GM12878 (cell line): ENCODE measurements around the gene FMR1. TPM values are rescaled to one million over a fixed set of nuclear protein-coding genes. Genes with fewer than 3 reads are reported as not detected.

Source experiments
- ATAC-seq: fragments of 200-7000 bp; cut with Tn5 transposase; 3 replicates; pipeline ENCODE4 v1.9.1; 2020; ENCODE audit warnings: mild to moderate bottlenecking, moderate library complexity
- BruUV-seq: library from RNA; stranded (reverse); fragments of 400-500 nt; replicated peaks from 2 replicates; lab custom pipeline; 2021; lab: Mats Ljungman, UMichigan
- CTCF ChIA-PET: fragments of 300-600 bp; sonication (Branson Sonifier 250); formaldehyde crosslinking; extraction: SDS; loops from one replicate; lab custom pipeline; 2021; ENCODE audit warnings: inconsistent platforms; lab: Yijun Ruan, JAX
- POLR2A ChIA-PET: fragments of 350-600 bp; formaldehyde crosslinking; extraction: SDS; loops from one replicate; lab custom pipeline; 2021; ENCODE audit warnings: inconsistent platforms; lab: Charles Lee
- RAD21 ChIA-PET: fragments of 300-600 bp; sonication (Branson Sonifier 250); formaldehyde crosslinking; loops from one replicate; lab custom pipeline; 2023; ENCODE audit warnings: antibody characterized with exemption; ENCODE audit not compliant: unreplicated experiment; lab: Charles Lee
- SMC1A ChIA-PET: fragments of 300-600 bp; sonication (Branson Sonifier 250); formaldehyde crosslinking; loops from one replicate; lab custom pipeline; 2023; ENCODE audit not compliant: unreplicated experiment, uncharacterized antibody; lab: Charles Lee
- DNase-seq: peaks from one replicate; pipeline ENCODE4 v3.0.0-alpha.2; 2011; ENCODE audit warnings: low read depth, low spot score
- FAIRE-seq: peaks from 3 replicates; lab custom pipeline; 2011; peaks lifted over from hg19 to GRCh38; lab: Jason Lieb, UNC
- H2AFZ ChIP-seq: 2 replicates; pipeline ENCODE4 v1.6.0; 2011; ENCODE audit warnings: low read depth, low read length, control low read depth; ENCODE audit not compliant: control insufficient read depth
- H3K27ac ChIP-seq: 2 replicates; pipeline ENCODE4 v1.5.1; 2011; ENCODE audit warnings: control low read depth; ENCODE audit not compliant: control insufficient read depth, insufficient read depth
- H3K27me3 ChIP-seq, 2 experiments: replicated peaks in 1 of 2; 2 replicates each; pipeline versions ENCODE4 v1.6.0 to v1.6.1; 2011; ENCODE audit warnings: low read length in 1 of 2; ENCODE audit not compliant: control insufficient read depth in 2 of 2, insufficient read depth in 2 of 2
- H3K36me3 ChIP-seq, 2 experiments: 2 replicates each; pipeline ENCODE4 v1.5.1; 2011; ENCODE audit warnings: low read length in 1 of 2; ENCODE audit not compliant: control insufficient read depth in 2 of 2, insufficient read depth in 2 of 2
- H3K4me1 ChIP-seq: 2 replicates; pipeline ENCODE4 v1.6.1; 2011; ENCODE audit warnings: mild to moderate bottlenecking, low read length, moderate library complexity, mixed read lengths; ENCODE audit not compliant: control insufficient read depth, insufficient read depth
- H3K4me2 ChIP-seq: 2 replicates; pipeline ENCODE4 v1.6.0; 2011; ENCODE audit warnings: control low read depth; ENCODE audit not compliant: control insufficient read depth, insufficient read depth
- H3K4me3 ChIP-seq: fragments of 200-600 bp; sonication (generic); 2 replicates; pipeline ENCODE4 v1.5.1; 2016
- H3K79me2 ChIP-seq: 2 replicates; pipeline ENCODE4 v1.6.0; 2011; ENCODE audit warnings: low read length; ENCODE audit not compliant: control insufficient read depth, insufficient read depth
- H3K9ac ChIP-seq: 2 replicates; pipeline ENCODE4 v1.8.0; 2011; ENCODE audit warnings: low read length, control low read depth, mixed read lengths; ENCODE audit not compliant: control insufficient read depth, insufficient read depth
- H3K9me3 ChIP-seq: replicated peaks from 3 replicates; pipeline ENCODE4 v1.5.1; 2011; ENCODE audit warnings: mild to moderate bottlenecking, low read length; ENCODE audit not compliant: control insufficient read depth, insufficient read depth
- H4K20me1 ChIP-seq: 2 replicates; pipeline ENCODE4 v1.6.0; 2011; ENCODE audit not compliant: control insufficient read depth, insufficient read depth
- CTCF ChIP-seq, 3 experiments: IDR thresholded peaks in 2 of 3; conservative IDR thresholded peaks in 1 of 3; 2 replicates each; pipeline ENCODE4 v1.5.1; 2011; ENCODE audit warnings: low read depth in 3 of 3, low read length in 3 of 3, mild to moderate bottlenecking in 3 of 3, control low read depth in 2 of 3, moderate library complexity in 2 of 3, inconsistent platforms in 1 of 3, mixed read lengths in 1 of 3; ENCODE audit not compliant: control insufficient read depth in 2 of 3, insufficient read depth in 1 of 3; ENCODE audit errors: extremely low read depth in 1 of 3
- CUX1 ChIP-seq: IDR thresholded peaks from 2 replicates; pipeline ENCODE4 v1.6.1; 2012; ENCODE audit warnings: improper control_type of control experiment, low read depth, low read length; ENCODE audit not compliant: insufficient replicate concordance
- E2F8 ChIP-seq: fragments of 450-650 bp; IDR thresholded peaks from 2 replicates; pipeline ENCODE4 v1.6.1; 2018; ENCODE audit warnings: mild to moderate bottlenecking, low read depth, moderate library complexity; ENCODE audit not compliant: partially characterized antibody
- NFIC ChIP-seq: IDR thresholded peaks from 2 replicates; pipeline ENCODE4 v1.6.1; 2012; ENCODE audit warnings: low read depth, mild to moderate bottlenecking, inconsistent platforms, low read length, moderate library complexity
- RAD51 ChIP-seq: fragments of 450-650 bp; IDR thresholded peaks from 2 replicates; pipeline ENCODE4 v1.6.1; 2016; ENCODE audit warnings: moderate library complexity, mild to moderate bottlenecking, inconsistent platforms
- RELA ChIP-seq: fragments of 450-650 bp; IDR thresholded peaks from 2 replicates; pipeline ENCODE4 v1.8.0; 2014; ENCODE audit warnings: borderline replicate concordance; ENCODE audit not compliant: partially characterized antibody
- TAF1 ChIP-seq: IDR thresholded peaks from 2 replicates; pipeline ENCODE4 v1.6.1; 2011; ENCODE audit warnings: mild to moderate bottlenecking, low read depth, low read length, borderline replicate concordance
- TBL1XR1 ChIP-seq: IDR thresholded peaks from 2 replicates; pipeline ENCODE4 v1.6.1; 2012; ENCODE audit warnings: low read depth, low read length, improper control_type of control experiment
- ZBTB11 ChIP-seq: fragments of 450-650 bp; formaldehyde crosslinking; IDR thresholded peaks from 2 replicates; pipeline ENCODE4 v1.5.0; 2022; ENCODE audit warnings: mild to moderate bottlenecking, missing genetic modification characterization
- ZNF24 ChIP-seq: fragments of 450-650 bp; IDR thresholded peaks from 2 replicates; pipeline ENCODE4 v1.6.1; 2017; ENCODE audit warnings: antibody characterized with exemption, mild to moderate bottlenecking
- ZSCAN29 ChIP-seq: fragments of 450-650 bp; IDR thresholded peaks from 2 replicates; pipeline ENCODE4 v1.6.1; 2017; ENCODE audit warnings: mild to moderate bottlenecking, moderate library complexity
- WGBS: methylation state at CpG from one replicate; pipeline ENCODE4 v1.1.6; 2016; ENCODE audit warnings: low lambda C conversion rate; ENCODE audit not compliant: insufficient replicate concordance, insufficient coverage; ENCODE audit errors: missing lambda C conversion rate; 5-methylcytosine and 5-hydroxymethylcytosine counted together
- in situ Hi-C: fragments of 300-500 bp; cut with MboI; formaldehyde crosslinking; loops from 9 replicates; pipeline ENCODE4 v1.14.3; 2018; ENCODE audit warnings: mixed read lengths
- intact Hi-C: fragments of 100-400 bp; cut with micrococcal nuclease; formaldehyde crosslinking; loops from one replicate; pipeline ENCODE4 v1.14.2; 2022; ENCODE audit not compliant: unreplicated experiment
- polyA plus RNA-seq, 11 experiments: library from polyadenylated mRNA; depleted of rRNA in 4 of 11; unstranded in 6 of 11; stranded (reverse) in 5 of 11; fragments of >200 nt; fragmentation: Nextera tagmentation in 4 of 11; fragmentation: Illumina TruSeq in 1 of 11; extraction: Ambion mirVana in 4 of 11; extraction: Trizol in 1 of 11; gene quantifications; 1 replicate in 1 of 11; 2 replicates in 10 of 11; pipeline versions ENCODE4 v1.2.1 to v1.2.3, GENCODE V29; 2011 to 2016; ENCODE audit warnings: inconsistent platforms in 2 of 11, missing spikeins in 2 of 11, low read depth in 1 of 11
- total RNA-seq, 4 experiments: library from RNA; depleted of rRNA in 3 of 4; stranded (reverse); fragments of >200 nt in 3 of 4; fragmentation: Illumina TruSeq in 1 of 4; extraction: Trizol in 1 of 4; gene quantifications; 2 replicates each; pipeline versions ENCODE4 v1.2.1 to v1.2.3, GENCODE V29; 2013 to 2021

The FMR1 gene
- total and polyA plus RNA-seq, 10 of the 15 experiments (the other 5 are each of a cell fraction or from before 2014, with no cell fraction given) = 7.9 to 37.5 (median 19.3) TPM

GRCh38 chrX:147945286-147945685 is 33.6 kb downstream of the FMR1 start:
- Histone ChIP-seq H3K4me3 (no peak overlapping the region), H3K36me3 (no peaks in the 10 kb centered on the region), H2AFZ (no peak overlapping the region), H3K4me1 (no peaks in the 10 kb centered on the region), H4K20me1 (no peaks in the 10 kb centered on the region), H3K27ac (no peak overlapping the region), H3K27me3 (no peaks in the 10 kb centered on the region), H3K79me2 (no peaks in the 10 kb centered on the region), H3K9ac (no peak overlapping the region), H3K9me3 (no peaks in the 10 kb centered on the region), H3K4me2 (no peak overlapping the region)
- in situ Hi-C loops (no loop called here), intact Hi-C loops (no loop called here)
- ChIA-PET SMC1A (no interaction called here), POLR2A (no interaction called here), CTCF (no interaction called here), RAD21 (no interaction called here)
- 92% methylated on average over 5 of the region's 5 CpGs for WGBS
- no peak for ATAC-seq
- DNase-seq = no peak
- BruUV-seq = no TSS peak
- no peak for FAIRE-seq
- TF ChIP-seq RELA (no peak), NFIC (no peak), ZSCAN29 (no peak), ZBTB11 (no peak), E2F8 (no peak), CTCF (IDR thresholded peaks at IDR 0.05 in 2 of 3, conservative IDR thresholded peaks at IDR 0.05 in 1 of 3; ENCODE audit: control insufficient read depth in 2 of 3, extremely low read depth in 1 of 3, insufficient read depth in 1 of 3, low read depth in 3 of 3, low read length in 3 of 3) (no peak), TBL1XR1 (no peak), CUX1 (no peak), TAF1 (no peak), RAD51 (no peak), ZNF24 (no peak)
